ENCODE measurements around the gene CTPS1. TPM values are rescaled to one million over a fixed set of nuclear protein-coding genes. Genes with fewer than 3 reads are reported as not detected.

The CTPS1 gene
- total RNA-seq, 1 experiment from 2014 or later: 91.9 TPM

DNA sequence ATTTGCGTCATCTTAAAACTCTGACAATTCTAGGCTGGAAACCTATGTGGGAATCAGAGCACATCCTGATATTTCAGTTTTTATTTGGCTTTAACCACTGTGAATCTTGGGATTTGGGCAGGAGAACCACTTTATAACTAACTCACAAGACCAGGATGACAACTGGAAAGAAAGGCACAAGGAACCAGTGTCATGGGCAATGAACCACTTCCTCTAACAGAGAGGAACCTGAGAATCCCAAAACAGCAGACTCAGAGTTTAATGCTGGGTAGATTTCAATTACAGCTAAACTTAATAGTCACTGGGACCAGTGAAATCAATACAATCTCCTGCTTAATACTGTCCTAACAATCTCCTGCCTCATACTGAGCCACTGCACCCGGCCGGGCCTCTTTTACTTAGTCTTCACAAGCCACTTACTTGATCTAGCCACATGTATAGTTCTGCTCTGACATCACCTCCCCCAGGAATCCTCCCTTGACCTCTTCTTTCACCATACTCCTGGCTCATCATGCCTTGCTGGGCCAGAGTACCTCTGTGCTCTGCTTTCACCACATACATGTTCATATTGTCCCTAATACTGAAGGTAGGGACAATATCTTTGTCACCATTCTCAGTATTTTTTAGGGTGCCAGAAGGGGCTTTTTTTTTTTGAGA is 62.2 kb downstream of the CTPS1 start:
- no peaks in the 10 kb centered on the region for H3K36me3 ChIP-seq (ENCODE audit: low read depth)
- H3F3A ChIP-seq (ENCODE audit: insufficient read depth, low read depth): no peaks in the 10 kb centered on the region; the same call in 1 of the 2 replicates
- no TSS peak for BruUV-seq (replicated peaks)
- no peak overlapping the region for H3K4me3 ChIP-seq
- no peaks in the 10 kb centered on the region for H3K9me2 ChIP-seq (ENCODE audit: insufficient read depth)
- no peak for DNase-seq
- H3K4me2 ChIP-seq: no peak overlapping the region
- no peaks in the 10 kb centered on the region for H3K27me3 ChIP-seq (ENCODE audit: insufficient read depth, low read depth)
- ChIA-PET POLR2A (ENCODE audit: unreplicated experiment) (no interaction called here), CTCF (no interaction called here)
- H3K27ac ChIP-seq: no peak overlapping the region
- H3K9me3 ChIP-seq (ENCODE audit: insufficient read depth, low read depth): no peaks in the 10 kb centered on the region
- intact Hi-C loops (cut with micrococcal nuclease; ENCODE audit: unreplicated experiment): no loop called here
- no peak overlapping the region for H2AFZ ChIP-seq
- H4K20me1 ChIP-seq (ENCODE audit: insufficient read depth): no peaks in the 10 kb centered on the region
- 0 out of 2 replicates have a peak, but pooled peaks cover 6% of the 10 kb centered on the region for H3K4me1 ChIP-seq (replicated peaks; ENCODE audit: insufficient read depth)
- no peaks in the 10 kb centered on the region for H3K79me2 ChIP-seq (ENCODE audit: low read depth)
- no peak for TF ChIP-seq EZH2 (IDR thresholded peaks at IDR 0.05; ENCODE audit: low read depth)
- TF ChIP-seq, protein P1, sequence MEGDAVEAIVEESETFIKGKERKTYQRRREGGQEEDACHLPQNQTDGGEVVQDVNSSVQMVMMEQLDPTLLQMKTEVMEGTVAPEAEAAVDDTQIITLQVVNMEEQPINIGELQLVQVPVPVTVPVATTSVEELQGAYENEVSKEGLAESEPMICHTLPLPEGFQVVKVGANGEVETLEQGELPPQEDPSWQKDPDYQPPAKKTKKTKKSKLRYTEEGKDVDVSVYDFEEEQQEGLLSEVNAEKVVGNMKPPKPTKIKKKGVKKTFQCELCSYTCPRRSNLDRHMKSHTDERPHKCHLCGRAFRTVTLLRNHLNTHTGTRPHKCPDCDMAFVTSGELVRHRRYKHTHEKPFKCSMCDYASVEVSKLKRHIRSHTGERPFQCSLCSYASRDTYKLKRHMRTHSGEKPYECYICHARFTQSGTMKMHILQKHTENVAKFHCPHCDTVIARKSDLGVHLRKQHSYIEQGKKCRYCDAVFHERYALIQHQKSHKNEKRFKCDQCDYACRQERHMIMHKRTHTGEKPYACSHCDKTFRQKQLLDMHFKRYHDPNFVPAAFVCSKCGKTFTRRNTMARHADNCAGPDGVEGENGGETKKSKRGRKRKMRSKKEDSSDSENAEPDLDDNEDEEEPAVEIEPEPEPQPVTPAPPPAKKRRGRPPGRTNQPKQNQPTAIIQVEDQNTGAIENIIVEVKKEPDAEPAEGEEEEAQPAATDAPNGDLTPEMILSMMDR (conservative IDR thresholded peaks at IDR 0.05): no peak

DNA sequence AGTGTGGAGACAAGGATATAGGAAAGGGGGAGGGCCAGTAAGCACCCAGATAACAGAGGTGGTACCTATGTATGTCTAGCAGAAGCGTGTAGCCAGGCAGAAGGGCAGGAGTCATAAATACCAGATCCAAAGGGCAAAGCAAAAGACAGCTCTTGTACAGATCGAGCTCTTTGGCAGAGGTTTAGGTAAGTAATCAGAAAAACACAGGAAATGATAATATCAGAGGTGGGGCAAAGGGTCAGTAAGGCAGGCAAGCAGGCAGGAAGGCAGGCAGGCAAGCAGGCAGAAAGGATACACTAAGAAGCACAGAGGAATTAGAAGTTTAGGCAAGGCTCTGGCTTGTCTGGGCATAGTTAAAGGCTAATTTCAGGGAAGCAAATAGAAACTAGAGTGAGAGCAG is 64.7 kb downstream of the CTPS1 start:
- no peaks in the 10 kb centered on the region for H4K20me1 ChIP-seq (ENCODE audit: insufficient read depth)
- H3K4me3 ChIP-seq: no peak overlapping the region
- BruUV-seq (replicated peaks): no TSS peak
- 0 out of 2 replicates have a peak, but pooled peaks cover 6% of the 10 kb centered on the region for H3K4me1 ChIP-seq (replicated peaks; ENCODE audit: insufficient read depth)
- no peaks in the 10 kb centered on the region for H3K9me3 ChIP-seq (ENCODE audit: insufficient read depth, low read depth)
- H3K4me2 ChIP-seq: no peak overlapping the region
- H3K36me3 ChIP-seq (ENCODE audit: low read depth): no peaks in the 10 kb centered on the region
- H2AFZ ChIP-seq: no peak overlapping the region
- ChIA-PET POLR2A (ENCODE audit: unreplicated experiment) (no interaction called here), CTCF (no interaction called here)
- H3K79me2 ChIP-seq (ENCODE audit: low read depth): no peaks in the 10 kb centered on the region
- no peak overlapping the region for H3K27ac ChIP-seq
- H3K27me3 ChIP-seq (ENCODE audit: insufficient read depth, low read depth): no peaks in the 10 kb centered on the region
- no peak for DNase-seq
- H3F3A ChIP-seq (ENCODE audit: insufficient read depth, low read depth): no peaks in the 10 kb centered on the region; the same call in 1 of the 2 replicates
- intact Hi-C loops (cut with micrococcal nuclease; ENCODE audit: unreplicated experiment): no loop called here
- no peaks in the 10 kb centered on the region for H3K9me2 ChIP-seq (ENCODE audit: insufficient read depth)
- TF ChIP-seq, protein P1 (conservative IDR thresholded peaks at IDR 0.05): no peak
- TF ChIP-seq EZH2 (IDR thresholded peaks at IDR 0.05; ENCODE audit: low read depth): no peak

DNA sequence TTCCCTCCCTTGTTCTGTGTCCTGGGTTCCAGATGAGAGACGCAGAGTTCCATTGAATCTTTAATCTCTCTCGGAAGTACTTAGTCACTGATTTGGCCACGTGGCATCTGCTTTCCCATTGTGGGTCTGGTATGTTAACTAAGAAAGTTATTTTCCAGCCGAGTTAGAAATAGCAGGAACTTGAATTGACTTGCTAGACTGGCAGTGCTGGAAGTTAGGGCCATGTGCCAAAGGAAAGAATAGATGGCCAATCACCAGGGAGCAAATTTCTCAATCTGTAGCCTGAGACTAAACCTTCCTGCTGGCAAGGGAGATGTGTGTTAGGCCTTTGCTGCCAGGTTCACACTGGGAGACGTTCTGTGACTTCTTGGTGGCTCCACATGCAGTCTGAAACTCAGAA is 66.2 kb downstream of the CTPS1 start:
- no peak overlapping the region for H3K27ac ChIP-seq

More for the DNA sequence above, 66.2 kb downstream of the CTPS1 start:
- intact Hi-C loops (cut with micrococcal nuclease; ENCODE audit: unreplicated experiment): loop anchor here (5.0 kb wide), 1 partner anchor 192 kb away; no protein-coding TSS in a partner anchor
- Histone ChIP-seq H3K27me3 (ENCODE audit: insufficient read depth, low read depth) (no peaks in the 10 kb centered on the region), H3K9me3 (ENCODE audit: insufficient read depth, low read depth) (no peaks in the 10 kb centered on the region), H3K4me1 (replicated peaks; ENCODE audit: insufficient read depth) (0 out of 2 replicates have a peak, but pooled peaks cover 6% of the 10 kb centered on the region), H3F3A (ENCODE audit: insufficient read depth, low read depth) (peaks cover 2% of the 10 kb centered on the region), H3K4me2 (no peak overlapping the region), H4K20me1 (ENCODE audit: insufficient read depth) (no peaks in the 10 kb centered on the region), H3K79me2 (ENCODE audit: low read depth) (no peaks in the 10 kb centered on the region), H3K4me3 (no peak overlapping the region), H3K36me3 (ENCODE audit: low read depth) (no peaks in the 10 kb centered on the region), H3K9me2 (ENCODE audit: insufficient read depth) (no peaks in the 10 kb centered on the region), H2AFZ (no peak overlapping the region)
- no TSS peak for BruUV-seq (replicated peaks)
- no peak for TF ChIP-seq EZH2 (IDR thresholded peaks at IDR 0.05; ENCODE audit: low read depth)
- TF ChIP-seq, protein P1 (conservative IDR thresholded peaks at IDR 0.05): no peak
- ChIA-PET CTCF (no interaction called here), POLR2A (ENCODE audit: unreplicated experiment) (no interaction called here)
- peak; percentile 57 to 63 for DNase-seq
